NB4 (cell line): ENCODE measurements around the gene TAF4B.

ENCODE experiments used
- MYC ChIP-seq: IDR thresholded peaks from 2 replicates; pipeline ENCODE4 v1.6.1; 2011; ENCODE audit warnings: low read depth, low read length
- POLR2A ChIP-seq: IDR thresholded peaks from 2 replicates; pipeline ENCODE4 v1.6.1; 2011; ENCODE audit warnings: mild to moderate bottlenecking; ENCODE audit not compliant: insufficient read length; ENCODE audit errors: extremely low read depth
- TF ChIP-seq, protein P1 (sequence below): IDR thresholded peaks from one replicate; pipeline ENCODE4 v1.5.1; 2012; ENCODE audit warnings: low read depth, low read length

DNA sequence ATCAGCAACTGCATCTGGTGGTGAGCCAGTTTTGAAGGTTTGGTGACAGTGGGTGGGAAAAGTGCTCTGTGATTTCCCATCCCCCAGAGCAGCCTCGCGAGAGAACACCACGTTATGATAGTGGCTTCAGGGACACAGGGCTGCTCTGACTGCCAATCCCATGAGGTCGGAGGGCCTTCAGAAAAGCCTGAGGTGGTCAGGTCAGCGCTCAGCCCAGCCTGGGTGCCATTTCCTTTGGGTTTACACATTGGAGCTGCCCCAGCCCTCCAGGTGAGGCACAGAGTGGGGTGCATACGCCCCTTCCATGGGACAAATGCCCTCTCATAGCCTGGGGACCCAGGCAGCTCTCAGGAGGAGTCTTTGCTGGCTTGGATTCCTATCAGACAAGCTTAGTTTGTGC, 195.3 kb downstream of the TAF4B start:
- TF ChIP-seq POLR2A (no peak), MYC (no peak)
- TF ChIP-seq, protein P1, sequence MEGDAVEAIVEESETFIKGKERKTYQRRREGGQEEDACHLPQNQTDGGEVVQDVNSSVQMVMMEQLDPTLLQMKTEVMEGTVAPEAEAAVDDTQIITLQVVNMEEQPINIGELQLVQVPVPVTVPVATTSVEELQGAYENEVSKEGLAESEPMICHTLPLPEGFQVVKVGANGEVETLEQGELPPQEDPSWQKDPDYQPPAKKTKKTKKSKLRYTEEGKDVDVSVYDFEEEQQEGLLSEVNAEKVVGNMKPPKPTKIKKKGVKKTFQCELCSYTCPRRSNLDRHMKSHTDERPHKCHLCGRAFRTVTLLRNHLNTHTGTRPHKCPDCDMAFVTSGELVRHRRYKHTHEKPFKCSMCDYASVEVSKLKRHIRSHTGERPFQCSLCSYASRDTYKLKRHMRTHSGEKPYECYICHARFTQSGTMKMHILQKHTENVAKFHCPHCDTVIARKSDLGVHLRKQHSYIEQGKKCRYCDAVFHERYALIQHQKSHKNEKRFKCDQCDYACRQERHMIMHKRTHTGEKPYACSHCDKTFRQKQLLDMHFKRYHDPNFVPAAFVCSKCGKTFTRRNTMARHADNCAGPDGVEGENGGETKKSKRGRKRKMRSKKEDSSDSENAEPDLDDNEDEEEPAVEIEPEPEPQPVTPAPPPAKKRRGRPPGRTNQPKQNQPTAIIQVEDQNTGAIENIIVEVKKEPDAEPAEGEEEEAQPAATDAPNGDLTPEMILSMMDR, result no peak
